HCT116 (cell line): ENCODE measurements around the gene ANKRD37. TPM values are rescaled to one million over a fixed set of nuclear protein-coding genes. Genes with fewer than 3 reads are reported as not detected.

Experiments
- ATAC-seq: fragments of 200-7000 bp; cut with Tn5 transposase; 2 replicates; pipeline ENCODE4 v1.9.1; 2020; ENCODE audit warnings: mild to moderate bottlenecking, moderate library complexity
- BruUV-seq: library from RNA; stranded (reverse); fragments of 400-500 nt; replicated peaks from 2 replicates; lab custom pipeline; 2021; lab: Mats Ljungman, UMichigan
- CTCF ChIA-PET: fragments of 300-600 bp; sonication (Branson Sonifier 250); formaldehyde crosslinking; loops from one replicate; lab custom pipeline; 2021; ENCODE audit warnings: antibody characterized with exemption; lab: Charles Lee
- POLR2A ChIA-PET: fragments of 300-600, 350-600 bp; sonication (Branson Sonifier 250); formaldehyde crosslinking; loops from one replicate; lab custom pipeline; 2021; ENCODE audit warnings: antibody characterized with exemption; lab: Charles Lee
- RAD21 ChIA-PET, 2 experiments: fragments of 300-600 bp; sonication (Branson Sonifier 250); formaldehyde crosslinking; loops; one replicate each; lab custom pipeline; 2023; ENCODE audit warnings: low total read pairs in 2 of 2; ENCODE audit not compliant: uncharacterized antibody in 2 of 2, unreplicated experiment in 2 of 2, low non-redundant PET in 1 of 2; lab: Charles Lee
- DNase-seq: peaks from one replicate; pipeline ENCODE4 v3.0.0-alpha.2; 2010; ENCODE audit warnings: low read depth, low spot score
- H2AFZ ChIP-seq: fragments of 200-600 bp; shearing (Covaris generic), sonication (generic); 2 replicates; pipeline ENCODE4 v1.6.1; 2017; ENCODE audit warnings: low read depth, mixed run types, mixed read lengths, antibody characterized with exemption, low read length; ENCODE audit not compliant: poor library complexity, severe bottlenecking
- H3K27ac ChIP-seq: 2 replicates; pipeline ENCODE4 v1.5.1; 2012; ENCODE audit warnings: low read depth, low read length
- H3K27me3 ChIP-seq: fragments of 200-600 bp; sonication (generic); 2 replicates; pipeline ENCODE4 v1.6.1; 2016; ENCODE audit warnings: mixed run types, low read length, mixed read lengths; ENCODE audit not compliant: insufficient read depth
- H3K36me3 ChIP-seq, 2 experiments: fragments of 200-500 bp in 1 of 2; fragments of 200-600 bp in 1 of 2; sonication (Bioruptor generic) in 1 of 2; sonication (generic) in 1 of 2; 2 replicates each; pipeline versions ENCODE4 v1.5.1 to v1.6.1; 2014 to 2016; ENCODE audit warnings: low read length in 2 of 2, inconsistent platforms in 1 of 2, mixed read lengths in 1 of 2, mixed run types in 1 of 2; ENCODE audit not compliant: insufficient read depth in 2 of 2, control insufficient read depth in 1 of 2
- H3K4me1 ChIP-seq, 2 experiments: fragments of 200-600 bp in 1 of 2; sonication (generic) in 1 of 2; 2 replicates each; pipeline versions ENCODE4 v1.5.1 to v1.6.1; 2012 to 2017; ENCODE audit warnings: low read length in 2 of 2, inconsistent platforms in 1 of 2, mild to moderate bottlenecking in 1 of 2, mixed read lengths in 1 of 2, mixed run types in 1 of 2, moderate library complexity in 1 of 2; ENCODE audit not compliant: insufficient read depth in 2 of 2, control insufficient read depth in 1 of 2
- H3K4me2 ChIP-seq: fragments of 200-600 bp; sonication (generic); 2 replicates; pipeline ENCODE4 v1.6.1; 2017; ENCODE audit warnings: mixed run types, low read length, mixed read lengths
- H3K4me3 ChIP-seq, 2 experiments: fragments of 200-600 bp in 1 of 2; sonication (generic) in 1 of 2; replicated peaks in 1 of 2; 2 replicates each; pipeline ENCODE4 v1.5.1; 2011 to 2016; ENCODE audit warnings: low read length in 2 of 2, control low read depth in 1 of 2, low read depth in 1 of 2, mild to moderate bottlenecking in 1 of 2, mixed read lengths in 1 of 2, mixed run types in 1 of 2
- H3K79me2 ChIP-seq: fragments of 200-600 bp; sonication (generic); 2 replicates; pipeline ENCODE4 v1.6.1; 2017; ENCODE audit warnings: mild to moderate bottlenecking, mixed run types, low read length, moderate library complexity, mixed read lengths; ENCODE audit not compliant: insufficient read depth
- H3K9ac ChIP-seq: fragments of 200-600 bp; sonication (generic); 2 replicates; pipeline ENCODE4 v1.6.1; 2016; ENCODE audit warnings: low read length, mixed read lengths
- H3K9me2 ChIP-seq: fragments of 200-600 bp; sonication (generic), shearing (Covaris generic); 2 replicates; pipeline ENCODE4 v1.6.1; 2017; ENCODE audit warnings: mixed run types, mild to moderate bottlenecking, moderate library complexity; ENCODE audit not compliant: insufficient read depth
- H3K9me3 ChIP-seq, 2 experiments: fragments of 200-500 bp in 1 of 2; fragments of 200-600 bp in 1 of 2; sonication (Bioruptor generic) in 1 of 2; sonication (generic) in 1 of 2; 2 replicates each; pipeline ENCODE4 v1.6.1; 2014 to 2017; ENCODE audit warnings: low read length in 2 of 2, mixed read lengths in 2 of 2, inconsistent platforms in 1 of 2, low read depth in 1 of 2, mild to moderate bottlenecking in 1 of 2, mixed run types in 1 of 2, moderate library complexity in 1 of 2; ENCODE audit not compliant: control insufficient read depth in 1 of 2, insufficient read depth in 1 of 2
- H4K20me1 ChIP-seq: fragments of 200-600 bp; sonication (generic), shearing (Covaris generic); 2 replicates; pipeline ENCODE4 v1.6.1; 2017; ENCODE audit warnings: mixed run types, mild to moderate bottlenecking, moderate library complexity; ENCODE audit not compliant: insufficient read depth
- ELF1 ChIP-seq: IDR thresholded peaks from 2 replicates; pipeline ENCODE4 v1.6.1; 2012; ENCODE audit warnings: low read depth, borderline replicate concordance
- EZH2 ChIP-seq: fragments of 200-600 bp; sonication (generic); IDR thresholded peaks from 2 replicates; pipeline ENCODE4 v1.6.1; 2017; ENCODE audit warnings: antibody characterized with exemption, mixed run types
- JUND ChIP-seq: IDR thresholded peaks from 2 replicates; pipeline ENCODE4 v1.6.1; 2012
- POLR2AphosphoS5 ChIP-seq: IDR thresholded peaks from 2 replicates; pipeline ENCODE4 v1.6.1; 2011; ENCODE audit warnings: mild to moderate bottlenecking, low read depth, low read length, moderate library complexity
- SP1 ChIP-seq: IDR thresholded peaks from 2 replicates; pipeline ENCODE4 v1.6.1; 2012; ENCODE audit warnings: low read depth
- intact Hi-C: fragments of 100-400 bp; cut with micrococcal nuclease; formaldehyde crosslinking; loops from 2 replicates; pipeline ENCODE4 v1.10.0; 2022
- total RNA-seq: library from RNA; stranded (reverse); gene quantifications from one replicate; pipeline ENCODE4 v1.2.1, GENCODE V29; 2021; ENCODE audit not compliant: unreplicated experiment
- TF ChIP-seq, protein P1 (sequence below), 3 experiments: fragments of 200-600 bp in 1 of 3; sonication (generic) in 1 of 3; IDR thresholded peaks in 2 of 3; conservative IDR thresholded peaks in 1 of 3; 2 replicates each; pipeline ENCODE4 v1.5.1; 2012 to 2017; ENCODE audit warnings: low read depth in 2 of 3, low read length in 2 of 3, antibody characterized with exemption in 1 of 3, borderline replicate concordance in 1 of 3, control low read depth in 1 of 3, mild to moderate bottlenecking in 1 of 3, mixed read lengths in 1 of 3, mixed run types in 1 of 3, moderate library complexity in 1 of 3; ENCODE audit not compliant: insufficient read depth in 1 of 3
- TF ChIP-seq, protein P2 (sequence below): IDR thresholded peaks from 2 replicates; pipeline ENCODE4 v1.6.1; 2012; ENCODE audit warnings: low read depth
- TF ChIP-seq, protein P3 (sequence below): IDR thresholded peaks from 2 replicates; pipeline ENCODE4 v1.6.1; 2012

Gene ANKRD37
- total RNA-seq, 1 experiment from 2014 or later: 29.9 TPM

DNA sequence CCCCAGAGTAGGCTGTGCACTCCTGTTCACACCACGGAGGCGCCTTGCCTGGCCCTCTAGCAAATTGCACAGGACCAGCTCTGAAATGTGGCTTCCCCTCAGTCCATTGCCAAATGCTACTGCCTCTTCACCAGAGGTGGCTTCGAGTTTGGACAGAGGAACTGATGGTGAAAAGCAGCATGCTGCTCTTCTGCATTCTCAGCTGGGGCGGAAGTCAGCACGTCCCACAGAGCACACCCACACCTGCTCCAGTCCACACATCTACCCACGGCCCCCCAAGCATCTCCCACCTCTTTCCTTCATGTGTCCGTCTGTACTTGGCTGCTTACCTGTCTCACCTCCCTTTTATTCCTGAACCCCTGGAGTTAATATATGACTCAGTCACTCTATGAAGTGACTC is 44.4 kb upstream of the ANKRD37 start:
- Histone ChIP-seq H3K9me3 (no peaks in the 10 kb centered on the region), H2AFZ (no peak overlapping the region), H3K27ac (no peak overlapping the region), H3K27me3 (no peaks in the 10 kb centered on the region), H3K4me3 (no peak overlapping the region), H3K36me3 (peaks cover 0 to under 1% of the 10 kb centered on the region in 2 experiments; a peak in 1 of 4 replicates), H3K79me2 (no peaks in the 10 kb centered on the region), H3K9me2 (no peaks in the 10 kb centered on the region), H3K4me2 (no peak overlapping the region), H4K20me1 (no peaks in the 10 kb centered on the region), H3K4me1 (no peaks in the 10 kb centered on the region), H3K9ac (no peak overlapping the region)
- ChIA-PET POLR2A (no interaction called here), CTCF (no interaction called here), RAD21 (no interaction called here)
- intact Hi-C loops: no loop called here
- DNase-seq: no peak
- no peak for ATAC-seq
- TF ChIP-seq ELF1: no peak
- TF ChIP-seq, protein P1, sequence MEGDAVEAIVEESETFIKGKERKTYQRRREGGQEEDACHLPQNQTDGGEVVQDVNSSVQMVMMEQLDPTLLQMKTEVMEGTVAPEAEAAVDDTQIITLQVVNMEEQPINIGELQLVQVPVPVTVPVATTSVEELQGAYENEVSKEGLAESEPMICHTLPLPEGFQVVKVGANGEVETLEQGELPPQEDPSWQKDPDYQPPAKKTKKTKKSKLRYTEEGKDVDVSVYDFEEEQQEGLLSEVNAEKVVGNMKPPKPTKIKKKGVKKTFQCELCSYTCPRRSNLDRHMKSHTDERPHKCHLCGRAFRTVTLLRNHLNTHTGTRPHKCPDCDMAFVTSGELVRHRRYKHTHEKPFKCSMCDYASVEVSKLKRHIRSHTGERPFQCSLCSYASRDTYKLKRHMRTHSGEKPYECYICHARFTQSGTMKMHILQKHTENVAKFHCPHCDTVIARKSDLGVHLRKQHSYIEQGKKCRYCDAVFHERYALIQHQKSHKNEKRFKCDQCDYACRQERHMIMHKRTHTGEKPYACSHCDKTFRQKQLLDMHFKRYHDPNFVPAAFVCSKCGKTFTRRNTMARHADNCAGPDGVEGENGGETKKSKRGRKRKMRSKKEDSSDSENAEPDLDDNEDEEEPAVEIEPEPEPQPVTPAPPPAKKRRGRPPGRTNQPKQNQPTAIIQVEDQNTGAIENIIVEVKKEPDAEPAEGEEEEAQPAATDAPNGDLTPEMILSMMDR (IDR thresholded peaks at IDR 0.05 in 2 of 3, conservative IDR thresholded peaks at IDR 0.05 in 1 of 3; ENCODE audit: borderline replicate concordance in 1 of 3, insufficient read depth in 1 of 3, low read depth in 2 of 3, low read length in 2 of 3): no peak
- TF ChIP-seq SP1: no peak
- TF ChIP-seq, protein P2, sequence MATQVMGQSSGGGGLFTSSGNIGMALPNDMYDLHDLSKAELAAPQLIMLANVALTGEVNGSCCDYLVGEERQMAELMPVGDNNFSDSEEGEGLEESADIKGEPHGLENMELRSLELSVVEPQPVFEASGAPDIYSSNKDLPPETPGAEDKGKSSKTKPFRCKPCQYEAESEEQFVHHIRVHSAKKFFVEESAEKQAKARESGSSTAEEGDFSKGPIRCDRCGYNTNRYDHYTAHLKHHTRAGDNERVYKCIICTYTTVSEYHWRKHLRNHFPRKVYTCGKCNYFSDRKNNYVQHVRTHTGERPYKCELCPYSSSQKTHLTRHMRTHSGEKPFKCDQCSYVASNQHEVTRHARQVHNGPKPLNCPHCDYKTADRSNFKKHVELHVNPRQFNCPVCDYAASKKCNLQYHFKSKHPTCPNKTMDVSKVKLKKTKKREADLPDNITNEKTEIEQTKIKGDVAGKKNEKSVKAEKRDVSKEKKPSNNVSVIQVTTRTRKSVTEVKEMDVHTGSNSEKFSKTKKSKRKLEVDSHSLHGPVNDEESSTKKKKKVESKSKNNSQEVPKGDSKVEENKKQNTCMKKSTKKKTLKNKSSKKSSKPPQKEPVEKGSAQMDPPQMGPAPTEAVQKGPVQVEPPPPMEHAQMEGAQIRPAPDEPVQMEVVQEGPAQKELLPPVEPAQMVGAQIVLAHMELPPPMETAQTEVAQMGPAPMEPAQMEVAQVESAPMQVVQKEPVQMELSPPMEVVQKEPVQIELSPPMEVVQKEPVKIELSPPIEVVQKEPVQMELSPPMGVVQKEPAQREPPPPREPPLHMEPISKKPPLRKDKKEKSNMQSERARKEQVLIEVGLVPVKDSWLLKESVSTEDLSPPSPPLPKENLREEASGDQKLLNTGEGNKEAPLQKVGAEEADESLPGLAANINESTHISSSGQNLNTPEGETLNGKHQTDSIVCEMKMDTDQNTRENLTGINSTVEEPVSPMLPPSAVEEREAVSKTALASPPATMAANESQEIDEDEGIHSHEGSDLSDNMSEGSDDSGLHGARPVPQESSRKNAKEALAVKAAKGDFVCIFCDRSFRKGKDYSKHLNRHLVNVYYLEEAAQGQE: no peak
- TF ChIP-seq, protein P3, sequence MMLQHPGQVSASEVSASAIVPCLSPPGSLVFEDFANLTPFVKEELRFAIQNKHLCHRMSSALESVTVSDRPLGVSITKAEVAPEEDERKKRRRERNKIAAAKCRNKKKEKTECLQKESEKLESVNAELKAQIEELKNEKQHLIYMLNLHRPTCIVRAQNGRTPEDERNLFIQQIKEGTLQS: no peak
- TF ChIP-seq POLR2AphosphoS5: no peak
- TF ChIP-seq JUND: no peak
- TF ChIP-seq EZH2: no peak
- no TSS peak for BruUV-seq
